NB4 (cell line): ENCODE results near the gene BCAM.

Experiments used
- DNase-seq: peaks from one replicate; pipeline ENCODE4 v3.0.0; 2010; ENCODE audit warnings: low read depth
- H3K4me3 ChIP-seq: one replicate; pipeline ENCODE4 v1.5.1; 2011; ENCODE audit warnings: mild to moderate bottlenecking, low read depth, low read length, moderate library complexity
- CTCF ChIP-seq: IDR thresholded peaks from one replicate; pipeline ENCODE4 v1.5.1; 2012; ENCODE audit warnings: low read depth, low read length
- MYC ChIP-seq: IDR thresholded peaks from 2 replicates; pipeline ENCODE4 v1.6.1; 2011; ENCODE audit warnings: low read depth, low read length
- POLR2A ChIP-seq: IDR thresholded peaks from 2 replicates; pipeline ENCODE4 v1.6.1; 2011; ENCODE audit warnings: mild to moderate bottlenecking; ENCODE audit not compliant: insufficient read length; ENCODE audit errors: extremely low read depth
- TF ChIP-seq, protein P1 (sequence below): IDR thresholded peaks from 2 replicates; pipeline ENCODE4 v1.6.1; 2011; ENCODE audit warnings: low read depth, low read length

BCAM gene

GRCh38 chr19:44808463-44809371 is at the start of gene BCAM:
Gene BCAM, plus strand, starts transcription at chr19:44809103. Its CDS starts 22 bp downstream, at chr19:44809125.
- TF ChIP-seq, protein P1, sequence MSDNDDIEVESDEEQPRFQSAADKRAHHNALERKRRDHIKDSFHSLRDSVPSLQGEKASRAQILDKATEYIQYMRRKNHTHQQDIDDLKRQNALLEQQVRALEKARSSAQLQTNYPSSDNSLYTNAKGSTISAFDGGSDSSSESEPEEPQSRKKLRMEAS, result no peak
- TF ChIP-seq POLR2A, result no peak
- TF ChIP-seq CTCF, result no peak
- no peak for TF ChIP-seq MYC
- no peak for DNase-seq
- H3K4me3 ChIP-seq, result no peak within 1 kb of the TSS

DNA sequence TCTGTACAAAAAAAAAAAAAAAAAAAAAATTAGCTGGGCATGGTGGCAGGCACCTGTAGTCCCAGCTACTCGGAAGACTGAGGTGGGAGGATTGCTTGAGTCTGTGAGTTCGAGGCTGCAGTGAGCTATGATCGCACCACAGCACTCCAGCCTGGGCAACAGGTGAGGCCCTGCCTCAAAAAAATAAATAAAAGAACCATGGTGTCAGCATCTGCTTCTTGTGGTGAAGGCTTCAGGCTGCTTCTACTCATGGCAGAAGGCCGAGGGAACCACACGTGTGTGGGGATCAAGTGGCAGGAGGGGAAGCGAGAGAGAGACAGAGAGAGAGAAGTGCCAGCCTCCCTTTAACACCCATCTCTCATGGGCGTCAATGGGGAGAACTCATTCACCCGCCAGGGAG is 46.9 kb upstream of the BCAM start:
- DNase-seq, result no peak
- TF ChIP-seq CTCF (no peak), POLR2A (no peak), MYC (no peak)
- TF ChIP-seq, protein P1, result no peak

GRCh38 chr19:44765033-44765948 is 43.6 kb upstream of the BCAM start:
- DNase-seq, result peak; percentile 77
- H3K4me3 ChIP-seq, result no peak overlapping the region
- TF ChIP-seq MYC, result no peak
- TF ChIP-seq POLR2A, result no peak
- TF ChIP-seq, protein P1, result no peak
- no peak for TF ChIP-seq CTCF

More for the DNA sequence above, 46.9 kb upstream of the BCAM start:
- no peak overlapping the region for H3K4me3 ChIP-seq

DNA sequence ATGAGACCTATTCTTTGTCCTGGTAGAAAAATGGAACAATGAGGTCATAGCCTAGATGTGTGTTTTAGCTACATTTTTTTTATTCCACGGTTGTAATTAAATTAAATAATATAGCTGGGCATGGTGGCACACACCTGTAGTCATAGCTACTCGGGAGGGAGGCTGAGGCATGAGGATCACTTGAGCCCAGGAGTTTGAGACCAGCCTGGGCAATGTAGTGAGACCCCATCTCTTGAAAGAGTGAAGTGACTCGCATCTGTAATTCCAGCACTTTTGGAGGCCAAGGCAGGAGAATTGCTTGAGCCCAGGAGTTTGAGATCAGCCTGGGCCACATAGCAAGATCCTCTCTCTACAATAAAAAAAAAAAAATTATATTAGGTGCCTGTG is 43.0 kb upstream of the BCAM start:
- no peak overlapping the region for H3K4me3 ChIP-seq
- DNase-seq, result no peak
- TF ChIP-seq POLR2A (no peak), CTCF (no peak), MYC (no peak)
- TF ChIP-seq, protein P1, result no peak

GRCh38 chr19:44767295-44768180 is 41.4 kb upstream of the BCAM start:
- TF ChIP-seq CTCF, result no peak
- TF ChIP-seq, protein P1, result no peak
- DNase-seq, result no peak
- H3K4me3 ChIP-seq, result no peak overlapping the region
